Transverse colon (tissue), 3 donors: ENCODE measurements around the gene FXYD3.

Experiments
- EP300 ChIP-seq: sonication (generic); formaldehyde crosslinking; IDR thresholded peaks from one replicate; pipeline ENCODE4 v1.6.1; 2017; ENCODE audit warnings: antibody characterized with exemption, low read depth
- POLR2A ChIP-seq: fragments of 450-650 bp; IDR thresholded peaks from one replicate; pipeline ENCODE4 v1.6.1; 2016; ENCODE audit warnings: antibody characterized with exemption, mild to moderate bottlenecking, moderate library complexity
- TF ChIP-seq, protein P1 (sequence below), 5 experiments: fragments of 200-600 bp in 3 of 5; fragments of 450-650 bp in 2 of 5; sonication (generic) in 3 of 5; IDR thresholded peaks; 1 replicate in 2 of 5; 2 replicates in 3 of 5; pipeline ENCODE4 v1.5.1; 2016 to 2017; ENCODE audit warnings: antibody characterized with exemption in 5 of 5, inconsistent platforms in 3 of 5, mild to moderate bottlenecking in 2 of 5, moderate library complexity in 1 of 5

- TF ChIP-seq, protein P1, sequence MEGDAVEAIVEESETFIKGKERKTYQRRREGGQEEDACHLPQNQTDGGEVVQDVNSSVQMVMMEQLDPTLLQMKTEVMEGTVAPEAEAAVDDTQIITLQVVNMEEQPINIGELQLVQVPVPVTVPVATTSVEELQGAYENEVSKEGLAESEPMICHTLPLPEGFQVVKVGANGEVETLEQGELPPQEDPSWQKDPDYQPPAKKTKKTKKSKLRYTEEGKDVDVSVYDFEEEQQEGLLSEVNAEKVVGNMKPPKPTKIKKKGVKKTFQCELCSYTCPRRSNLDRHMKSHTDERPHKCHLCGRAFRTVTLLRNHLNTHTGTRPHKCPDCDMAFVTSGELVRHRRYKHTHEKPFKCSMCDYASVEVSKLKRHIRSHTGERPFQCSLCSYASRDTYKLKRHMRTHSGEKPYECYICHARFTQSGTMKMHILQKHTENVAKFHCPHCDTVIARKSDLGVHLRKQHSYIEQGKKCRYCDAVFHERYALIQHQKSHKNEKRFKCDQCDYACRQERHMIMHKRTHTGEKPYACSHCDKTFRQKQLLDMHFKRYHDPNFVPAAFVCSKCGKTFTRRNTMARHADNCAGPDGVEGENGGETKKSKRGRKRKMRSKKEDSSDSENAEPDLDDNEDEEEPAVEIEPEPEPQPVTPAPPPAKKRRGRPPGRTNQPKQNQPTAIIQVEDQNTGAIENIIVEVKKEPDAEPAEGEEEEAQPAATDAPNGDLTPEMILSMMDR (IDR thresholded peaks at IDR 0.05): no peak
- TF ChIP-seq EP300 (no peak), POLR2A (no peak)
These were observed 8.0 kb downstream of the FXYD3 start for GRCh38 chr19:35123573-35123972.
